H1 (cell line): Measurements from ENCODE around the gene PTPRE. TPM values are rescaled to one million over a fixed set of nuclear protein-coding genes. Genes with fewer than 3 reads are reported as not detected.

ENCODE experiments used
- CTCF ChIA-PET: fragments of 300-600 bp; sonication (Branson Sonifier 250); formaldehyde crosslinking; loops from one replicate; lab custom pipeline; 2021; ENCODE audit not compliant: partially characterized antibody; lab: Charles Lee
- POLR2A ChIA-PET: fragments of 300-600 bp; sonication (Branson Sonifier 250); formaldehyde crosslinking; loops from one replicate; lab custom pipeline; 2021; ENCODE audit warnings: inconsistent platforms; ENCODE audit not compliant: partially characterized antibody; lab: Charles Lee
- DNase-seq, 2 experiments: peaks; one replicate each; pipeline versions ENCODE4 v3.0.0 to v3.0.0-alpha.2; 2010 to 2022; ENCODE audit warnings: low spot score in 2 of 2, low read depth in 1 of 2, mixed read lengths in 1 of 2
- FAIRE-seq: peaks from 2 replicates; lab custom pipeline; 2011; peaks lifted over from hg19 to GRCh38; lab: Jason Lieb, UNC
- H2AFZ ChIP-seq: 2 replicates; pipeline ENCODE4 v1.8.1; 2012; ENCODE audit warnings: low read length, inconsistent platforms
- H2AK5ac ChIP-seq: 2 replicates; pipeline ENCODE4 v1.6.1; 2013; ENCODE audit warnings: low read depth, low read length
- H2BK120ac ChIP-seq: replicated peaks from 2 replicates; pipeline ENCODE3; 2013; ENCODE audit warnings: low read depth, low read length, inconsistent platforms
- H2BK12ac ChIP-seq: 2 replicates; pipeline ENCODE4 v1.6.1; 2013; ENCODE audit warnings: low read depth, low read length
- H2BK15ac ChIP-seq: 2 replicates; pipeline ENCODE4 v1.6.1; 2013; ENCODE audit warnings: low read length
- H2BK20ac ChIP-seq: 2 replicates; pipeline ENCODE4 v1.6.1; 2013; ENCODE audit warnings: low read length
- H2BK5ac ChIP-seq: 2 replicates; pipeline ENCODE4 v1.6.1; 2013; ENCODE audit warnings: low read depth, low read length
- H3K14ac ChIP-seq: 2 replicates; pipeline ENCODE4 v1.6.1; 2013; ENCODE audit warnings: inconsistent platforms; ENCODE audit not compliant: insufficient read length
- H3K18ac ChIP-seq: 2 replicates; pipeline ENCODE4 v1.6.1; 2013; ENCODE audit warnings: low read length; ENCODE audit errors: extremely low read depth
- H3K23ac ChIP-seq: 2 replicates; pipeline ENCODE4 v1.6.1; 2013; ENCODE audit warnings: inconsistent platforms; ENCODE audit not compliant: insufficient read length
- H3K23me2 ChIP-seq: 2 replicates; pipeline ENCODE4 v1.6.1; 2013; ENCODE audit warnings: low read depth, low read length
- H3K27ac ChIP-seq: 2 replicates; pipeline ENCODE4 v1.6.1; 2011; ENCODE audit warnings: low read depth, low read length, inconsistent platforms
- H3K27me3 ChIP-seq, 4 experiments: replicated peaks in 1 of 4; 1 replicate in 1 of 4; 2 replicates in 3 of 4; pipeline versions ENCODE4 v1.6.1 to v1.8.1; 2011 to 2013; ENCODE audit warnings: low read length in 3 of 4, mild to moderate bottlenecking in 3 of 4, inconsistent platforms in 2 of 4, mixed read lengths in 2 of 4, moderate library complexity in 1 of 4; ENCODE audit not compliant: control insufficient read depth in 3 of 4, insufficient read depth in 3 of 4; ENCODE audit errors: extremely low read depth in 1 of 4
- H3K36me3 ChIP-seq, 4 experiments: 2 replicates each; pipeline versions ENCODE4 v1.6.1 to v1.8.1; 2011 to 2013; ENCODE audit warnings: mild to moderate bottlenecking in 4 of 4, low read length in 3 of 4, moderate library complexity in 2 of 4, control low read depth in 1 of 4, inconsistent platforms in 1 of 4; ENCODE audit not compliant: insufficient read depth in 4 of 4, control insufficient read depth in 2 of 4
- H3K4ac ChIP-seq: replicated peaks from 2 replicates; pipeline ENCODE3; 2013; ENCODE audit warnings: low read length, low read depth, mixed read lengths, inconsistent platforms; ENCODE audit not compliant: insufficient read length
- H3K4me1 ChIP-seq, 4 experiments: replicated peaks in 1 of 4; 1 replicate in 1 of 4; 2 replicates in 3 of 4; pipeline versions ENCODE4 v1.6.1 to v1.8.1; 2011 to 2013; ENCODE audit warnings: low read length in 3 of 4, inconsistent platforms in 2 of 4, mixed read lengths in 1 of 4; ENCODE audit not compliant: insufficient read depth in 4 of 4, control insufficient read depth in 3 of 4
- H3K4me2 ChIP-seq, 2 experiments: 2 replicates each; pipeline versions ENCODE4 v1.6.1 to v1.8.1; 2011 to 2013; ENCODE audit warnings: low read depth in 2 of 2, low read length in 2 of 2, control low read depth in 1 of 2, inconsistent platforms in 1 of 2, mild to moderate bottlenecking in 1 of 2; ENCODE audit not compliant: insufficient read depth in 1 of 2
- H3K4me3 ChIP-seq, 4 experiments: fragments of 200-600, 300-600 bp in 1 of 4; sonication (generic), shearing (Covaris generic), sonication (Bioruptor Twin) in 1 of 4; 2 replicates each; pipeline versions ENCODE4 v1.5.1 to v1.8.1; 2011 to 2016; ENCODE audit warnings: low read length in 4 of 4, low read depth in 3 of 4, control low read depth in 2 of 4, inconsistent platforms in 2 of 4, mild to moderate bottlenecking in 2 of 4, mixed read lengths in 1 of 4, moderate library complexity in 1 of 4; ENCODE audit not compliant: insufficient read depth in 2 of 4; ENCODE audit errors: extremely low read depth in 1 of 4
- H3K56ac ChIP-seq: replicated peaks from 2 replicates; pipeline ENCODE3; 2013; ENCODE audit warnings: low read depth, mild to moderate bottlenecking, mixed read lengths, low read length, inconsistent platforms; ENCODE audit not compliant: insufficient read length
- H3K79me1 ChIP-seq: 2 replicates; pipeline ENCODE4 v1.6.1; 2013; ENCODE audit warnings: low read depth, low read length, control low read depth
- H3K79me2 ChIP-seq, 2 experiments: 2 replicates each; pipeline versions ENCODE4 v1.6.1 to v1.8.1; 2012 to 2013; ENCODE audit warnings: low read length in 2 of 2, mild to moderate bottlenecking in 2 of 2, inconsistent platforms in 1 of 2; ENCODE audit not compliant: insufficient read depth in 2 of 2, control insufficient read depth in 1 of 2
- H3K9ac ChIP-seq, 4 experiments: replicated peaks in 1 of 4; 1 replicate in 1 of 4; 2 replicates in 3 of 4; pipeline versions ENCODE4 v1.6.1 to v1.8.1; 2011 to 2013; ENCODE audit warnings: low read depth in 3 of 4, low read length in 3 of 4, control low read depth in 2 of 4, mild to moderate bottlenecking in 2 of 4, moderate library complexity in 2 of 4, inconsistent platforms in 1 of 4; ENCODE audit errors: extremely low read depth in 1 of 4
- H3K9me3 ChIP-seq, 2 experiments: 2 replicates each; pipeline versions ENCODE4 v1.6.1 to v1.8.1; 2012 to 2013; ENCODE audit warnings: mild to moderate bottlenecking in 2 of 2, moderate library complexity in 2 of 2, control low read depth in 1 of 2, inconsistent platforms in 1 of 2, low read depth in 1 of 2, low read length in 1 of 2, mixed read lengths in 1 of 2; ENCODE audit not compliant: insufficient read depth in 2 of 2
- H4K20me1 ChIP-seq, 2 experiments: replicated peaks in 1 of 2; 2 replicates each; pipeline versions ENCODE3 to v1.8.1; 2011 to 2013; ENCODE audit warnings: inconsistent platforms in 2 of 2, low read length in 2 of 2, mild to moderate bottlenecking in 1 of 2; ENCODE audit not compliant: insufficient read depth in 2 of 2, control insufficient read depth in 1 of 2
- H4K5ac ChIP-seq: 2 replicates; pipeline ENCODE4 v1.6.1; 2013; ENCODE audit warnings: low read length, low read depth, mixed read lengths, inconsistent platforms; ENCODE audit not compliant: insufficient read length
- H4K8ac ChIP-seq: 2 replicates; pipeline ENCODE4 v1.8.0; 2013; ENCODE audit warnings: mild to moderate bottlenecking, moderate library complexity, low read length, inconsistent platforms; ENCODE audit not compliant: insufficient read depth; ENCODE audit errors: extremely low read depth
- H4K91ac ChIP-seq: replicated peaks from 2 replicates; pipeline ENCODE3; 2013; ENCODE audit warnings: low read length, mixed read lengths, inconsistent platforms; ENCODE audit not compliant: insufficient read length
- BRCA1 ChIP-seq: IDR thresholded peaks from 2 replicates; pipeline ENCODE4 v1.6.1; 2012; ENCODE audit warnings: low read depth, low read length, improper control_type of control experiment
- CBX5 ChIP-seq: fragments of 300-800, 300-1000 bp; sonication (generic); IDR thresholded peaks from 2 replicates; pipeline ENCODE4 v1.7.1; 2016; ENCODE audit warnings: antibody characterized with exemption, low read length, low read depth
- CBX8 ChIP-seq: fragments of 300-800, 300-1000 bp; sonication (generic); IDR thresholded peaks from 2 replicates; pipeline ENCODE4 v1.7.1; 2016; ENCODE audit warnings: low read depth, low read length, borderline replicate concordance
- MAFK ChIP-seq: IDR thresholded peaks from 2 replicates; pipeline ENCODE4 v1.6.1; 2012; ENCODE audit warnings: low read depth, mild to moderate bottlenecking, improper control_type of control experiment, low read length
- RBBP5 ChIP-seq: IDR thresholded peaks from 2 replicates; pipeline ENCODE4 v1.7.1; 2012; ENCODE audit warnings: low read depth, mild to moderate bottlenecking, inconsistent platforms, low read length, moderate library complexity, borderline replicate concordance
- SIX5 ChIP-seq: IDR thresholded peaks from 2 replicates; pipeline ENCODE4 v1.6.1; 2011; ENCODE audit warnings: mild to moderate bottlenecking, low read depth, low read length
- TCF12 ChIP-seq: IDR thresholded peaks from 2 replicates; pipeline ENCODE4 v1.6.1; 2011; ENCODE audit warnings: low read depth, mild to moderate bottlenecking, low read length
- WGBS, 2 experiments: shearing (Covaris generic) in 1 of 2; methylation state at CpG; one replicate each; pipeline versions ENCODE4 v1.1.6 to v1.1.7; 2013 to 2015; ENCODE audit warnings: low lambda C conversion rate in 2 of 2, mixed read lengths in 2 of 2, inconsistent platforms in 1 of 2, low coverage in 1 of 2, missing lambda C conversion rate in 1 of 2; ENCODE audit not compliant: insufficient replicate concordance in 2 of 2, insufficient coverage in 1 of 2, insufficient read length in 1 of 2; ENCODE audit errors: extremely low coverage in 1 of 2, missing lambda C conversion rate in 1 of 2; 5-methylcytosine and 5-hydroxymethylcytosine counted together
- polyA plus RNA-seq, 7 experiments: library from polyadenylated mRNA; depleted of rRNA in 3 of 7; stranded (reverse) in 5 of 7; unstranded in 2 of 7; fragments of >200 nt in 5 of 7; fragments of 200-250 nt in 2 of 7; gene quantifications; 1 replicate in 5 of 7; 2 replicates in 1 of 7; 4 replicates in 1 of 7; pipeline versions ENCODE4 v1.2.1 to v1.2.3, GENCODE V29; 2011 to 2013; ENCODE audit warnings: missing spikeins in 2 of 7, mixed read lengths in 2 of 7
- total RNA-seq: library from RNA; stranded (reverse); fragmentation: NEBNext Ultra II Directional; extraction: Animal tissue kit (Norgen Biotek cat#: 25700); gene quantifications from 2 replicates; pipeline ENCODE4 v1.2.1, GENCODE V29; 2021
- TF ChIP-seq, protein P1 (sequence below): IDR thresholded peaks from 2 replicates; pipeline ENCODE4 v1.6.1; 2011; ENCODE audit warnings: low read length, improper control_type of control experiment
- TF ChIP-seq, protein P2 (sequence below), 3 experiments: IDR thresholded peaks; 1 replicate in 2 of 3; 2 replicates in 1 of 3; pipeline versions ENCODE4 v1.5.1 to v1.6.1; 2011; ENCODE audit warnings: low read length in 3 of 3, mild to moderate bottlenecking in 3 of 3, inconsistent platforms in 2 of 3, low read depth in 1 of 3, moderate library complexity in 1 of 3; ENCODE audit not compliant: insufficient read depth in 1 of 3; ENCODE audit errors: control extremely low read depth in 1 of 3

The PTPRE gene
- total and polyA plus RNA-seq, 2 of the 8 experiments (the other 6 are each of a cell fraction or from before 2014, with no cell fraction given): 0.33 to 0.54 TPM

- no peak overlapping the region for H3K23ac ChIP-seq
- H3K36me3 ChIP-seq: no peaks in the 10 kb centered on the region
- ChIA-PET CTCF (interaction anchor here (0.5 to 4.6 kb wide), 4 partner anchors 10 to 35 kb away, joined by 3 to 57 read pairs (median 14); no protein-coding TSS in a partner anchor), POLR2A (no interaction called here)
- TF ChIP-seq BRCA1 (no peak), RBBP5 (no peak), SIX5 (no peak), CBX5 (no peak), CBX8 (no peak), MAFK (no peak), TCF12 (no peak)
- TF ChIP-seq, protein P1, sequence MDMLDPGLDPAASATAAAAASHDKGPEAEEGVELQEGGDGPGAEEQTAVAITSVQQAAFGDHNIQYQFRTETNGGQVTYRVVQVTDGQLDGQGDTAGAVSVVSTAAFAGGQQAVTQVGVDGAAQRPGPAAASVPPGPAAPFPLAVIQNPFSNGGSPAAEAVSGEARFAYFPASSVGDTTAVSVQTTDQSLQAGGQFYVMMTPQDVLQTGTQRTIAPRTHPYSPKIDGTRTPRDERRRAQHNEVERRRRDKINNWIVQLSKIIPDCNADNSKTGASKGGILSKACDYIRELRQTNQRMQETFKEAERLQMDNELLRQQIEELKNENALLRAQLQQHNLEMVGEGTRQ: no peak
- TF ChIP-seq, protein P2, sequence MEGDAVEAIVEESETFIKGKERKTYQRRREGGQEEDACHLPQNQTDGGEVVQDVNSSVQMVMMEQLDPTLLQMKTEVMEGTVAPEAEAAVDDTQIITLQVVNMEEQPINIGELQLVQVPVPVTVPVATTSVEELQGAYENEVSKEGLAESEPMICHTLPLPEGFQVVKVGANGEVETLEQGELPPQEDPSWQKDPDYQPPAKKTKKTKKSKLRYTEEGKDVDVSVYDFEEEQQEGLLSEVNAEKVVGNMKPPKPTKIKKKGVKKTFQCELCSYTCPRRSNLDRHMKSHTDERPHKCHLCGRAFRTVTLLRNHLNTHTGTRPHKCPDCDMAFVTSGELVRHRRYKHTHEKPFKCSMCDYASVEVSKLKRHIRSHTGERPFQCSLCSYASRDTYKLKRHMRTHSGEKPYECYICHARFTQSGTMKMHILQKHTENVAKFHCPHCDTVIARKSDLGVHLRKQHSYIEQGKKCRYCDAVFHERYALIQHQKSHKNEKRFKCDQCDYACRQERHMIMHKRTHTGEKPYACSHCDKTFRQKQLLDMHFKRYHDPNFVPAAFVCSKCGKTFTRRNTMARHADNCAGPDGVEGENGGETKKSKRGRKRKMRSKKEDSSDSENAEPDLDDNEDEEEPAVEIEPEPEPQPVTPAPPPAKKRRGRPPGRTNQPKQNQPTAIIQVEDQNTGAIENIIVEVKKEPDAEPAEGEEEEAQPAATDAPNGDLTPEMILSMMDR (IDR thresholded peaks at IDR 0.05; ENCODE audit: control extremely low read depth in 1 of 3, insufficient read depth in 1 of 3, low read depth in 1 of 3, low read length in 3 of 3): no peak
- H3K79me1 ChIP-seq: no peaks in the 10 kb centered on the region
- no peak overlapping the region for H3K9ac ChIP-seq
- FAIRE-seq (no peak), DNase-seq (no peak)
- H3K56ac ChIP-seq: no peak overlapping the region
- H3K27me3 ChIP-seq: no peaks in the 10 kb centered on the region
- H3K18ac ChIP-seq: no peak overlapping the region
- no peak overlapping the region for H3K4me3 ChIP-seq
- peaks cover 0 to 2% (median 0%) of the 10 kb centered on the region in 4 experiments; a peak in 2 of 7 replicates for H3K4me1 ChIP-seq
- no peak overlapping the region for H4K91ac ChIP-seq
- H2BK15ac ChIP-seq: no peak overlapping the region
- H3K4ac ChIP-seq: no peak overlapping the region
- H3K79me2 ChIP-seq: no peaks in the 10 kb centered on the region
- H3K9me3 ChIP-seq: no peaks in the 10 kb centered on the region
- H2BK20ac ChIP-seq: no peak overlapping the region
- H3K14ac ChIP-seq: no peak overlapping the region
- no peak overlapping the region for H2BK12ac ChIP-seq
- no peak overlapping the region for H3K4me2 ChIP-seq
- H2AK5ac ChIP-seq: no peak overlapping the region
- H4K8ac ChIP-seq: no peak overlapping the region
- H2AFZ ChIP-seq: no peak overlapping the region
- no peaks in the 10 kb centered on the region for H4K20me1 ChIP-seq
- H2BK120ac ChIP-seq: no peak overlapping the region
- WGBS, 2 experiments: 79% methylated on average over 6 of the region's 6 CpGs; no CpG with 5 or more reads in 1 of the 2 experiments
- H3K27ac ChIP-seq: no peak overlapping the region
- peaks cover 4% of the 10 kb centered on the region; the same call in 1 of the 2 replicates for H3K23me2 ChIP-seq
- no peak overlapping the region for H4K5ac ChIP-seq
- no peak overlapping the region for H2BK5ac ChIP-seq
Measured at GRCh38 chr10:128045833-128046120, 138.9 kb downstream of the PTPRE start.
